Left renal pelvis (tissue), 4 donors: ENCODE results near the gene DUSP15. TPM values are rescaled to one million over a fixed set of nuclear protein-coding genes. Genes with fewer than 3 reads are reported as not detected.

Source experiments
- DNase-seq, 4 donors: peaks; one replicate each; pipeline ENCODE4 v3.0.0-alpha.2; 2013; ENCODE audit warnings: low read depth in 4 of 4, low spot score in 3 of 4
- polyA plus RNA-seq, 4 donors: library from polyadenylated mRNA; unstranded; fragments of 120-200 nt; gene quantifications; one replicate each; pipeline ENCODE4 v1.2.1, GENCODE V29; 2013; ENCODE audit not compliant: insufficient read length in 4 of 4

The DUSP15 gene
- polyA plus RNA-seq, 4 donors = 4.6 to 16.7 (median 16.0) TPM

DNA sequence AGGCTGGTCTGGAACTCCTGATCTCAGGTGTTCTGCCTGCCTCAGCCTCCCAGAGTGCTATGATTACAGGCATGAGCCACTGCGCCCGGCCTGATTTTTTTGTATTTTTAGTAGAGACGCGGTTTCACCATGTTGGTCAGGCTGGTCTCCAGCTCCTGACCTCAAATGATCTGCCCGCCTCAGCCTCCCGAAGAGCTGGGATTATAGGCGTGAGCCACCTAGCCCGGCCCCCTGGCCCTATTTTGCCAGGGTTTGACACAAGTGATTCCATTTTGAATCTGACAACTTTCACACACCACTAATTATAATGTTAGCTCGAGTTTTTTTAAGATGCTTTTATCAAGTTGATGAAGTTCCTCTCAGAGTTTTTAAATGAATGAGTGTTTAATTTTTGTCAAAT, 25.7 kb upstream of the DUSP15 start:
- no peak for DNase-seq

DNA sequence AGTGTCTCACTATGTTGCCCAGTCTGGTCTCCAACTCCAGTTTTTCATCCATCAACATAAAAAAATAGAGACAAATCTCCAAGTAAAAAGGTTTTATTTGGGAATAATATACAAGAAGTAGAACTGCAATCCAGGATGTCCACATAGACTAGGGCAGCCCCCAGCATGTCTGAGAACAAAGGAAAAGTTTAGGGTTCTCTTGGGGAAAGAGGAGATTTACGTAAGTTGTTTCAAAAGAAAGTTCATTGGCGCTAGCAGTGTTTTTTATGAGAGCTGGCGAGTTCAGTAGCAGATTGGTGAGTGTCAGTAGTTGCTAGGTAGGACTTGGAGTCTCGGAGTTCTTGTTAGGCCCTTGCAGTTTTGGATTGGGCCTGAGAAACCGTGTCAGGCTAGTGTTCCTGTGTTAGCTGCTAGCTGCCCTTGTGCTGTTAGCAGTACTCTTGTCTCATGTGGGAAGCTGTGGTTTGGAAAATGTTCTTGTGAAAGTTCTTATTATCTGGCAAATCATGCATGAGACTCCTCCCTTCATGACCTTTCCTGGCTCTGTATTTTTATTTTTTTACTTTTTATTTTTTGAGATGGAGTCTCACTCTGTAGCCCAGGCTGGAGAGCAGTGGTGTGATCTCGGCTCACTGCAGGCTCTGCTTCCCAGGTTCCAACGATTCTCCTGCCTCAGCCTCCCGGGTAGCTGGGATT, 24.8 kb upstream of the DUSP15 start:
- peak in 2 of 4 donors; percentile 22 to 33 for DNase-seq

DNA sequence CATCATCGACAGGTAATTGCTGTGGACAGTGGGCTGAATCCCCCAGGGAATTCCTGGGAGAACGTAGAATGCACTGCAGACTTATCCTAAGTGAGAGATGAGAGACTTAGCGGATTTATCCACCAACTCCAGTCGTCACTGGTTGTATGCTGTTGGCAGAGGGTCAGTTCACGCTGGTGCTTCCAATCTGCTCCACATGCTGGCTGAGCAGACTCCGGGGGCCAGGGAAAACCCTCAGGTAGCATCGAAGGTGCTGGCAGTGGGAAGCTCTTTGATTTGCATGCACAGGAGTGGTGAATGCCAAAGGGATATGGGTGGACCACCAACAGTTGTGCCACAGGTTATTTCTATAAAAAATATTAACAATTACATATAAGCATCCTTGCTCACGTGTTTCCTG, 20.3 kb upstream of the DUSP15 start:
- DNase-seq = no peak

DNA sequence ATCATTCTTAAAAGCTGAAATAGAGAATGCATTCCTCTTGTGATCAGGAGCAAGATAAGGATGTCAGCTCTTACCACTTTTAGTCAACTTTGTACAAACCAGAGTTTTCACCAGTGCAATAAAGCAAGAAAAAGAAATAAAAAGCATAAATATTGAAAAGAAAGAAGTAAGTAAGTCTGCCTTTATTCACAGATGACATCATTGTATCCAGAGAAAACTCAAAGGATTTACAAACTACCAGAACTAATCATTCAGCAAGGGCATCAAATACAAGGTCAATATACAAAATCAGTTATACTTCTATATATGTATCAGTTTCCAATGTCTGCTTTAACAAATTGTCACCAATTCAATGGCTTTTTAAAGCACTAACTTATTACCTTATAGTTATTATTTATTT, 13.5 kb upstream of the DUSP15 start:
- no peak for DNase-seq

DNA sequence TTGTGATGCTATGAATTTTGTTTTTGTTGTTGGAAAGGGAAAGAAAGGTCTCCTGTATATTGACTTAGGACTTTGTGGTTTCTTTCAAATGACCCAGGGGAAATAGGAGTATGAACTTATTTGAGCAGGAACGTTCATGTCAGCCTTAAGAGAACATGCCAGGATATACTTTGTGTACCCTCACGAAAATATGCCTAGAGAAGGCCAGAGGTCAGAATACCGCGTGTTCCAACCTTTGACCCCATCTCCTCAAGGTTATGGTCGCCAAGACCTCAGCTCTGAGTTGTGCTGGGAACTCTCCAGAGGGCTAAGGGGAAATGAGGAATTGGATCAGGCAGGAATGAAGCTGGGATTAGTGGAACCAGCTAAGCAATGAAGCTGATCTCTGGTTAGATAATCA, 11.6 kb upstream of the DUSP15 start:
- no peak for DNase-seq

DNA sequence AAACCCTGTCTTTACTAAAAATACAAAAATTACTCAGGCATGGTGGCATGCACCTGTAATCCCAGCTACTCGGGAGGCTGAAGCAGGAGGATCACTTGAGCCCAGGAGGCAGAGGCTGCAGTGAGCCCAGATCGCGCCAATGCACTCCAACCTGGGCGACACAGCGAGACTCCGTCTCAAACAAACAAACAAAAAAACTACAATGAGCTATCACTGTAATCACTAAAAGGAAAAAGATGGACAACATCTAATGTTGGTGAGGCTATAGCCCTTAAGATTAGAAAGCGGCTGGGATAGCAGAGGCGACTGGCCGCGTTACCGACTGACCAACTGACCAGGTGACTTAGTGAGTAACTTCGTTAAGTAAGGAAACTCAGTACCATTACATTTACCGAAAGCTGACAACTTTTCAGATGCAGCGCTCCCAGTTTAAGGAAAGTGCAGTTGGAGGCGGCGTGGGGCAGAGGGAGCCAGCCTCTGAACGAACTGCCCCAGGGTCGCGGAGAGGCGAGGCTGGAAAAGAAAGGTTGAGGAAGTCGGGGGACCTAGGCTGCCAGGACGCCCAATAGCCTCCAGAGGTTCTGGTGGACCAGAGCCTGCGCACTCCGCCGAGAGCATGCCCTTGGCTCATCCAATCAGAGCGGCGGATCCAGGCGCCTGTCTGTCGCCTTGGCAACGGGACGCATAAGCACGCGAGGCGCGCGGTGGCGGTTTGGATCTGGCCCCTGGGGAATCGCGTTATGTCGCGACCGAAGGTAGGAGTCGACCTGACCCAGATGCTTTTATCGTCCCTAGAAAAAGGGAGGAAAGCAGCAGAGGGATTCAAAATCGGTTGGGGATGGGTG, 9.0 kb upstream of the DUSP15 start:
- peak; percentile 84 to 91 (median 88) for DNase-seq

DNA sequence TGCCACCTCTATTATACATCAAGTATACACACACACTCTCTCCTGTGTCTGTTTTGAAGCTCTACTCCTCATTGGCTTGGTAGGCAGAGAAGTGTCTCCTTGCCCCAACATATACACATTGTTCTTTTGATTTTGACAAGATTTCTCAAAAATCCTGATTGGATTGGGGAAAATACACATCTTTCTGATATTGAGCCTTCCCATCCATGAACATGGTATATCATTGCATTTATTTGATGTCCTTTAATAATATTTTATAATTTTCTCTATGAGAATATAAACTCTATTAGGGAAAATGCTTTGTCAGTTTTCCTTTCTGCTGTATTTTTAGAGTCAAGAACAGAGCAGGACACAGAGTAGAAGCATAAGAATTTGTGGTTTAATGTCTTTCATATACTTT, 7.4 kb upstream of the DUSP15 start:
- no peak for DNase-seq

DNA sequence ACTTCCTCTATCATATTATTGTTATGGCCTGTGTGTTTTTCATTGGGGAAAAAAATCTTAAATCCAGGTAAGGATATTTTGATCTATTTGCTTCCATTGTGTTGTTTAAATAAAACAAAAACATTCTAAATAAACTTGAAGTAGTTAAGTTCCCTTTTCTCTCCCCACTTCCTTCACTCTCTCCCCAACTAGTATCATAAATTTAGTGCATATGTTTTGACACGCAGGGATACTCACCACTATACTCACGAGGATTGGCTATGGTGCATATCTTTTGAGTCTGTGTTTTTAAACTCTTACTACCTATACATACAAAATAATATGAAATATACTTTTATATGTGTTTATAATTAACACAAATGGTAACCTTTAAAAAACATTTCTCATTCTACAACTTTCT, 5.3 kb upstream of the DUSP15 start:
- DNase-seq = no peak

DNA sequence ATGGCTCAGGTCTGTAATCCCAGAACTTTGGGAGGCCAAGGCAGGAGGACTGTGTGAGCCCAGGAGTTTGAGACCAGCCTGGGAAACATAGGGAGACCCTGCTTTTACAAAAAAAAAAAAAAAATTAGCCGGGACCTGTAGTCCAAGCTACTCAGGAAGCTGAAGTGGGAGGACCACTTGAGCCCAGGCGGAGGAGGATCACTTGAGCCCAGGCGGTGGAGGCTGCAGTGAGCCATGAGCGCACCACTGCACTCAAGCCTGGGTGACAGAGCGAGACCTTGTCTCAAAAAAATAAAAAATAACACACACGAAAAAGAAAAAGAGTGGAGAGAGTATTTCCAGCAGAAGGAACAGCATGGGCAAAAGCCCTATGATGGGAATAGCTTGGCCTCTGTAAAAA, 2.1 kb upstream of the DUSP15 start:
- no peak for DNase-seq

DNA sequence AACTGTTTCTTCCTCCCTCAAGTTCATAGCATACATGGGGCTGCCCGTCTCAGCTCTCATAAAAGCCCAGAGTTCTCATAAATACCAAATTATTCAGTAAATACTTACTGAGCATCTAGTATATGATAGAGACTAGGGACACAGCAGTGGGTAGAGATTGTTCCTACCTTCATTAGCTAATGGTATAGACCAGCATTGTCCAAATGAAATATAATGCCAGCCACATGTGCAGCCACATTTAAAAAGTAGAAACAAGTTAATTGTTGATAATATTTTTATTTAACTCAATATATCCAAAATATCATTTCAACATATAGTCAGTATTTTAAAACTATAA, 1.3 kb upstream of the DUSP15 start:
- no peak for DNase-seq

DNA sequence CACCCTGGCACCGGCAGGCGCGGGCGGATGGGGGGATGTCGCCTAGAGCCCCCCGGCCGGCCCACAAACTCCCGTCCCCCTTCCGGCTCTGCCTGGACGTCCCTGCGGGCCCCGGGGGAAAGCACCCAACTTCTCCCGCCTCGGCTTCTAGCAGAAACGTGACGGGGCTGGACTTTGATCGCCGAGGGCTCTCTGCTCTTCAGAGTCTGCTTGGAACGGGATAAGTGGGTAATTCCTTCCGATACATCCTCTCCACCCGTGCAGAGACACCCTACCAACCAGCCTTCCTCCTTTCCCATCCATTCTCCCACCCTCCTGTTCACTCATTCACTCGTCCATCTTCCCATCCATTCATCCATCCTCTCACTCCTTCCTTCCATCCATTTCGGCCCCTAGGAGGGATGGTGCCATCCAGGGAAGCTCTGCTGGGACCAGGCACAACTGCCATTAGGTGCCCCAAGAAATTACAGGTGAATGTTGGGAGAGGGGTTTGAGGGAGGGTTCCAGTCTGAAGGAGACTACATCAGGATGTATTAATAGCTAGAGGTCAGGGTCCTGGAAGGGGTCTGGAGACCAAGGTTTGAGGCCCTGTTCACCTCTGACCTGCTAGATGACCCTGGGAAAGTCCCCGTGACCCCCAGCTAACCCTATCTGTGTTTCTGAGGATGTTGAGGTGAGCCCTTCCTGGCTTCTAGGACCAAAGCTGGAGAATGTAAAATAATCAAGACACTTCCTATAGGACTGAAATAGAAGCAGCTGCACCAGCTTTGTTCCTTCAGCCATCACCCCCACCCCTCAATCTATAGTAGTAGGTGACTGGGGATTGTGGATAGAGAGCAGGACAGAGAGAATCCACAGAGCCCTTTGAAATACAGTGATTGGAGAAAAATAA, 645 bp upstream of the DUSP15 start:
- no peak for DNase-seq

DNA sequence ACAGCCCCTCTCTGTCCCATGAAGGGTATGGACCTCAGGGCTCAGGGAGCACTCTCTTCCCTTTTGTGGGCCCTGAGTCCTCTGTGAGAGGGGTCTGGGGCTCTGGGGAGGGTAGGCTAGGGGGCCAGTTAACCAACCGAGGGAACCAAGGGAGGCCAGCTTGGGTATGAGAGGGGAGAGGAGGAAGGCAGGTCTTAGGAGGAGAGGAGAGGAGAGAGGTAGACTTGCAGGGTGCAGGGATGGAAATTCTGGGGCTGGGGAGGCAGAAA, 720 bp downstream of the DUSP15 start:
- DNase-seq = no peak

DNA sequence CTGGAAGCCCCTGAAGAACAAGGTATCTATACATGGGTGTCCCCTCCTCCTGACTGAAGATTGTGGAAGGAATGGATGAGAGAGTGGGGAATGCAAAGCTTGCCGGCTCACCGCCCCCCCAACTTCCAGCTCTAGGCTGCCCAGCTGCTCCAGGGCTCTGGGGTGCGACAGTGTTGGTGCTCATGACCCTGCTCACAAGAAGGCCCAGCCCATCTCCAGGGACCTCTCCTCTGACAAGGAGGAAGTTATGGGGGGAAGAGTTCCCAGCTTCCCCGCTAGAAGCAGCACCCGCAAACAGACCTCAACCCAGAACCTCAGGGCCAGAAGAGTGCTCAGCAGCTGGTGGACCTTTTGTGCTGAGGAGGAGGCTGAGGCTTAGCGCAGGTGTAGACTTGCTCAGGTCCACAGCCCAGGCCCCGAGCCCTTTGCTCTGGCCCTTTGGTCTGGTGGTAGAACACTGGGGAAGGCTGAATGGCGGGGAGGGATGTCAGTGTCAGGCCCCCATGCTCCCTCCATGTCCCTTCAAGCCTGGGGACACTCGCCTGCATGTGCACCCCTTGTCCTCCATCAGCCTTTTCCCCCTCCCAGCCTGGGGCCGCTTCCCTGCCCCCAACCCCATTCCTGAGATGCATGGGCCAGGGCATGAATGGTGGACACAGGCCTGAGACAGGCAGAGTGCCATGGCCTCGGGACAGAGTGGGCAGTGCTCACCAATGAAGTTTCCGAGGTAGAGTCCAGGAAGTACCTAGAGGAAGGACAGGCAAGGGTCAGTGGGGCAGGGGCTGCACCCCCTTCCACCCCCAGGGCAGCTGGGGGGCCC, 1.3 kb downstream of the DUSP15 start:
- no peak for DNase-seq

DNA sequence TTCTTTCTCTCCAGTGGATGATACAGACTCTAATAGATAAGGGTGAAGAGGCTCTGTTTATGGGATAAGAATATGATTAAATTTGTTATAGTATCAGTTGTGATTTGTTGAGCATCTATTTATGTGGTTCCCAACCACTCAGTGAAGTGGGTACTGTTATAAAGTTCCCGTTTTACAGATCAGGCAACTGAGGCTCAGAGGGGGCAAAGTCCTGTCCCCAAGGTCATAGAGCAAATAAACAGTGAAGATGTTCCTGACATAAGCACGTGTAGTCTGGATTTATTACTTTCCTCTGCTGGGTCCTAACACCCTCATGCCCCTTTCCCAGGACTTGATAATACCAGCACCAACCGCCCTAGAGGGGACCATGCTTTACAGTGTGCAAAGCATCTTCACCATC, 4.1 kb downstream of the DUSP15 start:
- no peak for DNase-seq

DNA sequence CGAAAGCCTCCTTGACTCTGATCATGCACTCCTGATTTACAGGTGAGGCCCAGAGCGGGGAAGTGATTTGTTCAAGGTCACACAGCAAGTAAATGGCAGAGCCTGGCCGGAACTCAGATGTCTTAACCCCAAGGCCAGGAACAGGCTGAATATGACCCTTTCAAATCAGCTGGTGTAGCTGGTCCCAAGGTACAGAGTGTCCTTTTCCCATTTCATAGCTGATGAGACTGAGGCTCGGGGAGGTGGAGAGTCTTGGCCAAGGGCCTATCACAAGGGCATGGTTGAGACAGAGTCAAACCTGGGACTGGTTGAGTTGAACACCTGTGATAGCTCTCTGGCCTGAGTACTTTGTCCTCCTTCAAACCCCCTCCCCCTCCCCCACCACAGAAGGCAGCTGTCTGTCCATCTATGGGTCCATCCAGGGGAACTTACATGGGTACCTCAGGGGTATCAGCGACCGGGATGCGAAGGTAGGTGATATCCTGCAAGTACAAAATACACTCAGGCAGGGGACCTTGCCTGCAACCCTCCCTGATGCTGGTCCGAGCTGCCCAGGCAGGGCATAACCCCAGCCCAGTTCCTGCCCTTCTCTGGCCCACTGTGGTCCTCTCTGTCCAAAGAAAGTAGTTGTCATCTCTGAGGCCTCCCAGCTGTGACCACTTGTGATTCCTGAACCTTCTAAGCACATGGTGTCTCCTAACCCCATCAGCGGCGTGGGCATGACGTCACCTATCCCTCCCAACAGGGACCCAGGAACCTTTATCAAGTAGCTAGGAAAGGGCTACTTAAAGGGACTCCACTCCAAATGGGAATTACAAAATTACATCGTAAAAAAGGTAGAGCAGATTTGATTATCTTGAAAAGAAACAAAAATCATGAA, 5.6 kb downstream of the DUSP15 start:
- no peak for DNase-seq

DNA sequence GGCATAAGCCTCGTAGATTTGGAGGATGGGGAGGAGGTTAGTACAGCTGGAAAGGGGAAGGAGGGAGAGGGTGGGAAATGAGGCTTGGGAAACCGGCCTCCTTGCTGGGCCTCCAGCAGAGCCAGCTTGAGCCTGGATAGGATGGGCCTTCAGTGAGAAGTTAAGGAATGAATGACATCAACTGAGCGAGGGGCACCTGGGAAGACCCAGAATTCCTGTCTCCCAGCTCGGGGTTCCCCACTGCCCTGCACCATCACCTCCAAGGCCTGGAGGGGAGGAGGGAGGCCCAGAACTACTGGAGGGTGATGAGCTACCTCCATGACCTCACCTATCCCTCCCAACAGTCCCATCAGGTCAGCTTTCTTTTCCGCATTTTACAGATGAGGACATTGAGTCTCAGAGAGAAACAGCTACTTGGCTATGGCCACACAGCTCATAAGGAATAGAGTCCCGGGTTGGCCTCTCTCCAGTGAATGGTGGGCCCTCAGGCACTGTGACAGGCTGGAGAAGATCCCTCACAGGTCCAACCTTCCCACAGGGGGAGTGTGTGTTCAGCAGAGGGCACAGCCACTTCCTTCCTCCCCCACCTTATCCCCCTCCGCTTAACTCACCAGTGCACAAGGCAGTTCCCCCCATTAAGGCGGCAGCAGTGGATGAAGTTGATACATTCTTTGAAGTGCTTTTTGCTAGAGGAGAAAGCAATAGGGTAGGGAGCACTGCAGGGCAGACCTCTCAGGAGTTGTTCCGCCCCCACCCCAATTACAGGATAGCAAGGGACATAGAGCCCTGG, 6.8 kb downstream of the DUSP15 start:
- no peak for DNase-seq

DNA sequence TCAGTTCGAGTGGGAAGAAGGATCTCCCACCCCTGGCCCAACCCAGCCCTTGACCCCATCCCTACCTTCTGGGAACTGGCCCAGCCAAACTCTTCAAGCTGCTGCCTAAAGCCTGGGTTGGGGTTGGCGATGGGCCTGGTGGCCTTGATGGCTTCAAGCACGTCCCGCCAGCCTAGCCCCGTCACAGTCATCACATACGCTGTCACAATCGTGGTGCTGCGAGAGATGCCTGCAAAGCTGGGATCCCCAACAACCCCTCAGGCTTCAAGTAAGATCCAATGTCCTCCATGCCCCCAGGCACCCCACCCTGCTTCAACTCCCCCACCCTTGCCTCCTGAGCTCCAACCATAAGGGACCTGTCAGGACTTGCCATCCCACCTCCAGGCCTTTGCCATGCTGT, 7.8 kb downstream of the DUSP15 start:
- no peak for DNase-seq

DNA sequence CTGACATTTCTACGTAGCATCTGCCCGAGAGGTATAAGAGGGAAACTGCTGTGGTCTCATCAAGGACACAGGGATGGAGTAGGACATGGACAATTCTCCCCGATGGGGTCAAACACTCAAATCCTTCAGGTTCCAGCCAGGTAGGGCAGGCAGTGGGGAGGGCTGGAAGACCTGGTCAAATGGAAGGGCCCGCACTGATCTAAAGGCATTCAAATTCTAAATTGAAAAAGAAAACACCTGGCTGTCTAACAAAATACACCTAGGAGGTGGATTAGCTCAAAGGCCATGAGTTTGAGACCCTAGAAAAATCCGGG, 8.2 kb downstream of the DUSP15 start:
- no peak for DNase-seq
